Tongue (tissue), 2 donors: ENCODE data around the gene SLIT1. TPM values are rescaled to one million over a fixed set of nuclear protein-coding genes. Genes with fewer than 3 reads are reported as not detected.

Experiments
- DNase-seq: peaks from one replicate; pipeline ENCODE4 v3.0.0-alpha.2; 2015
- total RNA-seq: library from RNA; depleted of rRNA; stranded (reverse); fragments of >200 nt; gene quantifications from one replicate; pipeline ENCODE4 v1.2.3, GENCODE V29; 2014

Gene SLIT1
- total RNA-seq, 1 donor from 2014 or later: 0.72 TPM

GRCh38 chr10:96971324-96971723 lies 214.4 kb downstream of the SLIT1 start:
- no peak for DNase-seq

- no peak for DNase-seq
Observed at GRCh38 chr10:96968682-96969423, 216.9 kb downstream of the SLIT1 start.

- DNase-seq: no peak
Observed at GRCh38 chr10:96967847-96968246, 217.9 kb downstream of the SLIT1 start.

GRCh38 chr10:96964131-96964530 lies 221.6 kb downstream of the SLIT1 start:
- no peak for DNase-seq

- no peak for DNase-seq
Observed at GRCh38 chr10:96960872-96961271, 224.9 kb downstream of the SLIT1 start.

GRCh38 chr10:96959733-96960132 lies 226.0 kb downstream of the SLIT1 start:
- no peak for DNase-seq

- no peak for DNase-seq
Observed at GRCh38 chr10:96958071-96958470, 227.7 kb downstream of the SLIT1 start.

- DNase-seq: no peak
Observed at GRCh38 chr10:96955794-96956193, 230.0 kb downstream of the SLIT1 start.

- no peak for DNase-seq
Observed at GRCh38 chr10:96951954-96952353, 233.8 kb downstream of the SLIT1 start.

GRCh38 chr10:96949039-96949683 lies 236.6 kb downstream of the SLIT1 start:
- no peak for DNase-seq

Other genes with a start within 250 kb of the SLIT1 start
- gene ARHGAP19, start 106.7 kb upstream of the SLIT1 start, total RNA-seq: 20.1 TPM
- gene FRAT1, start 133.3 kb upstream of the SLIT1 start, total RNA-seq: 1.6 TPM
- gene FRAT2, start 148.8 kb upstream of the SLIT1 start, total RNA-seq: 11.6 TPM
- gene RRP12, start 215.4 kb upstream of the SLIT1 start, total RNA-seq: 18.6 TPM
- 114 TPM for gene PGAM1, start 240.2 kb upstream of the SLIT1 start, total RNA-seq